ENCODE measurements around the gene CORO2B.

Gene CORO2B

GRCh38 chr15:68699881-68700454 is 121.2 kb downstream of the CORO2B start:
- no peak for DNase-seq (ENCODE audit: low spot score)

GRCh38 chr15:68700455-68701123 is 121.8 kb downstream of the CORO2B start:
- no peak for DNase-seq (ENCODE audit: low spot score)

GRCh38 chr15:68701886-68702285 is 123.1 kb downstream of the CORO2B start:
- DNase-seq (ENCODE audit: low spot score) = no peak

GRCh38 chr15:68704496-68705021 is 125.8 kb downstream of the CORO2B start:
- no peak for DNase-seq (ENCODE audit: low spot score)

- DNase-seq (ENCODE audit: low spot score) = no peak
Measured at GRCh38 chr15:68706256-68706655, 127.5 kb downstream of the CORO2B start.

- DNase-seq (ENCODE audit: low spot score) = no peak
Measured at GRCh38 chr15:68706931-68707330, 128.1 kb downstream of the CORO2B start.

GRCh38 chr15:68707386-68707785 is 128.6 kb downstream of the CORO2B start:
- no peak for DNase-seq (ENCODE audit: low spot score)

GRCh38 chr15:68709876-68710275 is 131.1 kb downstream of the CORO2B start:
- no peak for DNase-seq (ENCODE audit: low spot score)

- DNase-seq (ENCODE audit: low spot score) = no peak
Measured at GRCh38 chr15:68710536-68710935, 131.7 kb downstream of the CORO2B start.

- DNase-seq (ENCODE audit: low spot score) = no peak
Measured at GRCh38 chr15:68711406-68711805, 132.6 kb downstream of the CORO2B start.

GRCh38 chr15:68712886-68713285 is 134.1 kb downstream of the CORO2B start:
- no peak for DNase-seq (ENCODE audit: low spot score)

- no peak for DNase-seq (ENCODE audit: low spot score)
Measured at GRCh38 chr15:68713874-68714273, 135.1 kb downstream of the CORO2B start.

- DNase-seq (ENCODE audit: low spot score) = no peak
Measured at GRCh38 chr15:68715111-68715510, 136.3 kb downstream of the CORO2B start.

GRCh38 chr15:68717951-68718350 is 139.2 kb downstream of the CORO2B start:
- no peak for DNase-seq (ENCODE audit: low spot score)

- no peak for DNase-seq (ENCODE audit: low spot score)
Measured at GRCh38 chr15:68718468-68718867, 139.7 kb downstream of the CORO2B start.

- DNase-seq (ENCODE audit: low spot score) = no peak
Measured at GRCh38 chr15:68719051-68719450, 140.3 kb downstream of the CORO2B start.

GRCh38 chr15:68719672-68720071 is 140.9 kb downstream of the CORO2B start:
- no peak for DNase-seq (ENCODE audit: low spot score)

GRCh38 chr15:68721886-68722285 is 143.1 kb downstream of the CORO2B start:
- DNase-seq (ENCODE audit: low spot score) = no peak

- DNase-seq (ENCODE audit: low spot score) = no peak
Measured at GRCh38 chr15:68725736-68726135, 146.9 kb downstream of the CORO2B start.

- no peak for DNase-seq (ENCODE audit: low spot score)
Measured at GRCh38 chr15:68726246-68726645, 147.5 kb downstream of the CORO2B start.

GRCh38 chr15:68729789-68730411 is 151.1 kb downstream of the CORO2B start:
- DNase-seq (ENCODE audit: low spot score) = no peak

GRCh38 chr15:68730471-68730919 is 151.7 kb downstream of the CORO2B start:
- no peak for DNase-seq (ENCODE audit: low spot score)
